HS-27A (cell line): ENCODE results near the gene MYRFL.
"Not testable (repeated sequence)": the region's sequence is repeated elsewhere in the genome, so short reads cannot be mapped to it uniquely, and the experiment has no call there.

Source experiments
- DNase-seq: peaks from one replicate; pipeline ENCODE4 v3.0.0-alpha.2; 2012; ENCODE audit warnings: low read depth, missing footprints

The MYRFL gene

DNA sequence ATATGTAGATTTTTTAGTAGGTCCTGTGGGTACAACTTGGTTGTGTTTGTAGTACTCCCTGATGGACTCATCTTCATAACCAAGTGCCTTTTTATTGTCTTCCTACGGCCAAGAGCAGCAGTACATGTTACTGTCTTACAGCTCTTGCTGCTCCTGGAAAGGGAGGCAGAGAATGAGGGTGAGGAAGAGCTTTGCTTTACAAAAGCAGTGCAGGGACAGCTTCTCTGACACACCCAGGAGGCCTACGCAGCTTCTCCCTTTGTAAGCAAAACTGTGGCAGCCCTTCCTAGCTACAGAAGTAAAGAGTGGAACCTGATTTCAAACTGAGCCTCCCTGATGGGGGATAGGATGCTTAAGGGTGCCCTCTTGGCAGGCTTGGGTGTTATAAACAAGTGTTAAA lies 18.6 kb downstream of the MYRFL start:
- no peak for DNase-seq

DNA sequence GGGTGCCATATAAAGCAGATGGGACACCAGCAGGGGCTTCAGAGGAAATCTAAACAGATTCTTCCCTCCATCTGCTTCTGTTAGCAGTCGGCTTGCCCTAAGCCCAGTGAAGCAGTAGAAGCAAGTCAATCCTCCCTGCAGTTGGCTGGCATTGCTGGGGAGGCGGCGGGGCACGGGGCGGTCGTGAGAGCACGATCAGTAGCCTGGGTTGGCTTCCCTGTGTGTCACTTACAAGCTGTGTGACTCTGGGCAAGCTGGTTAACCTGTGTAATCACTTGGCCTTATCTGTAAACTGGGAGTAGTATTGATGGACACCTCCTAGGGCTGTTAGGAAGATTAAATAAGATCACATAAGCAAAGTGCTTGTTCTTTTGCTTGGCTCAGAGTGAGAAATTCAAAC lies 19.4 kb downstream of the MYRFL start:
- DNase-seq = no peak

GRCh38 chr12:69844836-69845235 lies 19.8 kb downstream of the MYRFL start:
- no peak for DNase-seq

DNA sequence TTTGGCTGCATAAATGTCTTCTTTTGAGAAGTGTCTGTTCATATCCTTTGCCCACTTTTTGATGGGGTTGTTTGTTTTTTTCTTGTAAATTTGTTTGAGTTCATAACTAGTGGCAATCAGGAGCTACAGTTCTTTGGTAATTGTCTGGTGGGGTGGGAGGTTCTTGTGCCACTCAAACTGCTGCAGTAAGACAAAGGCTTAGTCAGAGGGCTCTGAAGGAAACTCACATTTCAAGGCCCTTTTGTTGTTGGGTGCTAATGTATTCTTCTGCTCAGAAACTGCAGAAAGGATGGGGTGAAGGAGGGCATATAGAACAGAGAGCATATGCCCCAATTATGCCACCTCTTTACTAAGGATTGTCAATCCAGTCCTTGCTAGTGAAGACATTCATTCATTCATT lies 21.9 kb downstream of the MYRFL start:
- no peak for DNase-seq

DNA sequence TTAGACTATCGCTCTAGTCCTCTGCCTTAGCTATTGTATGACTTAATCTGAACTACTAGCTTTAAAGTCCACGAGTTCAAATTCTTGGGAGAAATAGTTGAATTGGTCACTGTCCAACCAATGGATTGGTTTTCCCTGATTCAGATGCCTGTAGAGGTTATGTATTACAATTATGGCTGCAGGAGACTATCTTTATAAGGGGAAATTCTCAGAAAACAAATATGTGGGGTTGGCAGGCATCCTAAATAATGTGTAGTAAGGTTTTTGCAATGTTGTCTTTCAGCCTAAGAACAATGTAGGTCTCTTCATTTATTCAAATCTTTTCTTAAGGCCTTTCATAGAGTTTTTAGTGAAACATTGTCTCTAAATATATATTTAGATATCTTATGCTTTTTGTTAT lies 26.9 kb downstream of the MYRFL start:
- DNase-seq = peak; percentile 24

- DNase-seq = not testable (repeated sequence)
Observed at GRCh38 chr12:69853176-69853961, 28.3 kb downstream of the MYRFL start.

- DNase-seq = no peak
Observed at GRCh38 chr12:69866698-69867097, 41.7 kb downstream of the MYRFL start.

- no peak for DNase-seq
Observed at GRCh38 chr12:69868695-69869094, 43.7 kb downstream of the MYRFL start.

GRCh38 chr12:69872804-69873203 lies 47.8 kb downstream of the MYRFL start:
- DNase-seq = no peak

- no peak for DNase-seq
Observed at GRCh38 chr12:69873429-69873828, 48.4 kb downstream of the MYRFL start.

- no peak for DNase-seq
Observed at GRCh38 chr12:69874606-69875005, 49.6 kb downstream of the MYRFL start.

DNA sequence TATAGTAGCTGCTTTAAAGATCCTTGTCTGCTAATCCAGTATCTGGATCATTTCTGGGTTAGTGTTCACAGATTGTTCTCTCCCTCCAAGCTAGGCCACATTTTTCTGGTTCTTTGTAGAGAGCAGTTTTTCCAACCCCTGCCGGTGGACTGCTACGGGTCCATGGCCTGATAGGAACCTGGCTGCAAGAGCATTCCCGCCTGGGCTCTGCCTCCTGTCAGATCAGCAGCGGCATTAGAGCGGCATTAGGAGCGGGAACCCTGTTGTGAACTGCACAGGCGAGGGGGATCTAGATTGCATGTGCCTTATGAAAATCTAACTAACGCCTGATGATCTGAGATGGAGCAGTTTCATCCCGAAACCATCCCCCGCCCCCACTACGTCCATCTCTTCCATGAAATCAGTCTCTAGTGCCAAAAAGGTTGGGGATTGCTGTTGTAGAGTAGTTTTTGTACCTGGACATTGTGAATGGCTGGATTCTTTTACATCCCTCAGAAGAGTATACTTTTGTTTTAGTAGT lies 50.4 kb downstream of the MYRFL start:
- DNase-seq = no peak

GRCh38 chr12:69879007-69879960 lies 54.3 kb downstream of the MYRFL start:
- peak; percentile 46 for DNase-seq

- no peak for DNase-seq
Observed at GRCh38 chr12:69880571-69880970, 55.5 kb downstream of the MYRFL start.

GRCh38 chr12:69881771-69882170 lies 56.7 kb downstream of the MYRFL start:
- no peak for DNase-seq

DNA sequence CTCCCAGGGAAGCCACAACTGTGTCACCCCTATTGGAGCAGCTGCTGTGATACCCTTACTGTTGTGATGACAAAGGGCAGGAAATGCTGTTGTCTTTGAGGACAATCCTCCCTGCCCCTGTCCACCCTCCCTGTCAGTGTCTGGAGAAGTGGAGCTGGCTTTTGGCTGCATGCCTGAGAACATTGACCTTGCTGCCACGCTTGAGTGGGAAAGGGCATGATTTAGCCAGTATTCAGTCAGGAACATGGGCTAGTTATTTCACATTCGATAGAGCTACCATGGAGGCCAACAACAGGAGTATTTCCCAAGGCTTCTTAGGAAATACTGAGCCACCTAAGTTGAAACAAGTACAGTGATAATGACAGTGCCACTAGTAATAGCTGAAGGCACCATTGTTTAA lies 59.4 kb downstream of the MYRFL start:
- no peak for DNase-seq

- DNase-seq = no peak
Observed at GRCh38 chr12:69885658-69886057, 60.6 kb downstream of the MYRFL start.

GRCh38 chr12:69886109-69886508 lies 61.1 kb downstream of the MYRFL start:
- no peak for DNase-seq

DNA sequence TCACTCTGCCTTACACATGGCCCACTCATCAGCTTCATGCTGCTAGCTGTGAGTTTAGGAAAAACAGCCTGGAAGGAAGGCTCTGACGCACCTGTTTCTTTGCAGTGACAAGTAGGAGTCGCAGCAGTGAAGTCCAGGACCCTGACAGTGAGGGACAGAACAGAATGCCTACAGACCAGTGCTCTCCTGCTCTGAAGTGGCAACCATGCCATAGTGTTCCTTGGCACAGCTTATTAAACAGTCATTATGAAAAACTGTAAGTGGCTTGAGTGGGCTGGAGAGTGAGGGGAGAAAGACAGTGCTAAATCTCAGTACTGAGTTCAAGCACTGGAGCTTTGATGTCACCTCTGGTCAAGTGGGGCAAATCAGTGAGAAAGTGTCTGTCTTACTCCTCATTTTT lies 61.7 kb downstream of the MYRFL start:
- no peak for DNase-seq

DNA sequence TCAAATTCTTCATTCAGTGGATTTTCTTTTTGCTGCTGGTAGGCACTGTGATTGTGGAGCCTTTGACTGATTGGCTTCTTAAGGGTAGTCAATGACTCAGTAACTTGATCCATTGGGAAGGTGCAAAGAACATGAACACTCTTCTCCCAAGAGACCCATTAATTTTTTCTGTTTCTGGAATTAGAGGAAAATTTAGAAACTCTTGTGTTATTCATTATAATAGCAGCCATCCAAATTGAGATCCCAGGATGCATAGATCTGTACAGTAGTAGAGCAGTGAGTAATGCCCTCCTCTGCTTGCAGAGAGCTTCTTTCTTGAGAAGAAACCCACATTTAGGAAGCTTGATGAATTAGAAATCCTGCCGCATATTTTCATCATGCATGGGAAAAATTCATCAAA lies 63.9 kb downstream of the MYRFL start:
- DNase-seq = no peak

DNA sequence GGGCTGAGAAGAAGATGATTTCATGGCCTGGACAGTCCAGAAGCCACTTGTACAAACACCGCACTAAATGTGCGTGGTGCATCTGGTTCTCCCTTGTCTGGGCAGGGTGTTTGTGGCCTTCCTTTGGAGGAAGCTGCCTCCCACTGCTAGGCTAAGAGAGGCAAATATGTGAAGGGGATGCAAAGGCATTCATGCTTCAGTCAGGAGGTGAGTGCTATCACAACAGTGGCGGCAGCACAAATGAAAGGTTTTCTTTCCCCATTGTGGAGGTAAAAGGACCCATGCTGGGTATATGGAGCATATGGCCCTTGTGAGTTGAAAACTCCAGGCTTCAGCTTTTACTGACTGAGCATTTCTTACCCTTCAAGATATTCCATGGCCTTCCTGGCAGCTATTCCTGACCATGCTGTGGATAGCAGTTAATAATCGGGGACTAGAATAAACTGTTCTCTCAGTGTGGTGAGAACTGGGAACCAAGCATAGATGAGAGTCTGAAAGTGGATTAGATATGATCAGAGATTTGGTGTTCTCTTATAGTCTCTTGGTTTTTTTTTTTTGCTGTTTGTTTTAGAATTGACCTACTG lies 69.9 kb downstream of the MYRFL start:
- DNase-seq = no peak

GRCh38 chr12:69896653-69897381 lies 71.8 kb downstream of the MYRFL start:
- DNase-seq = no peak
